Forelimb muscle (tissue), 1 donor: ENCODE results near the gene MIS12. TPM values are rescaled to one million over a fixed set of nuclear protein-coding genes. Genes with fewer than 3 reads are reported as not detected.

Source experiments
- DNase-seq: peaks from one replicate; pipeline ENCODE4 v3.0.0-alpha.2; 2013; ENCODE audit warnings: low read depth
- polyA plus RNA-seq: library from polyadenylated mRNA; unstranded; fragments of 120-200 nt; gene quantifications from one replicate; pipeline ENCODE4 v1.2.1, GENCODE V29; 2013; ENCODE audit not compliant: insufficient read length

The MIS12 gene, protein sequence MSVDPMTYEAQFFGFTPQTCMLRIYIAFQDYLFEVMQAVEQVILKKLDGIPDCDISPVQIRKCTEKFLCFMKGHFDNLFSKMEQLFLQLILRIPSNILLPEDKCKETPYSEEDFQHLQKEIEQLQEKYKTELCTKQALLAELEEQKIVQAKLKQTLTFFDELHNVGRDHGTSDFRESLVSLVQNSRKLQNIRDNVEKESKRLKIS
- 21.8 TPM for polyA plus RNA-seq

DNA sequence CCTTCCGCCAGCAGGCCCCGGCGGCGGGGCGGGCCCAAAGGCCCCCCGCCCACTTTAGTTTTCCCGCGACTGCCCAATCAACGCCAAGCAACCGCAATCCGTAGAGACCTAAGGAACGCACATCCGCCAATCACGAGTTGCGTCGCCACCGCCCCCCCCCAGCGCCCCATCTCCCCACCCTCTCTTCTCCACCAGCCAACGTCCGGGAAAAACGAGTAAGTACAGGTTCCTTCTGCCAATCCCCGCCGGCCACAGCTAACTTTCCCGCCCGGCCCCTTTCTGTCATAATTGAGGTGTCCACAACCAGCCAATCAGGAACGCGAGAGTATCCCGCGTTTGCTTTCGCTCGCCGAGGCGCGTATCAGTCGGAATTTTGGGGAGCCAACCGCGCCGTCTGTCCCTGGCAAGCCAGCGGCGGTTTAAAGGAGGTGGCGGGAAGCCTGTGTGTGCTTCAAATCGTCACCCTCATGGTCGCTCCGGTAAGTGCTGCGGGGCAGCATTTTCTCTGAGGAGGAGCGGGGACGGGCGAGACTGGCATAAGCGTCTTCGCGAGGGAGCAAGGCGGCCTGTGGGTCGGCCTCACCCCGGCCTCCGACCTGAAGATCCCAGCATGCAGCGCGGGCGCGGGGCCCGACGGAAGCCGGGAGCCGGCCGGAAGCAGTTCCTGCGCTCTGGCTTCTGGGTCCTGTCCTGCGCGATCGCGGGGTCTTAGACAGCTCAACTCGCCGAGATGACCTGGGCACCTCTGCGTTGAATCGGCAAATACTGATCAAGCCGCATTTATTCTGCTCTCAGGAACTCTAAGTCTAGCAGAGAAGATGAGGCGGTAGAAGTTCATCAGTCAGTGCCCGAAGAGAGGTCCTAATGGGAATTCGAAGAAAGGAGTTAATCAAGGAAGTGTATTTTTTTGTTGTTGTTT lies at the start of gene MIS12:
Gene MIS12 (plus strand): TSS at position 361 of the 919 bp plus-strand sequence. CDS start 2,297 bp downstream, outside the sequence.
- peak; percentile 95 for DNase-seq

DNA sequence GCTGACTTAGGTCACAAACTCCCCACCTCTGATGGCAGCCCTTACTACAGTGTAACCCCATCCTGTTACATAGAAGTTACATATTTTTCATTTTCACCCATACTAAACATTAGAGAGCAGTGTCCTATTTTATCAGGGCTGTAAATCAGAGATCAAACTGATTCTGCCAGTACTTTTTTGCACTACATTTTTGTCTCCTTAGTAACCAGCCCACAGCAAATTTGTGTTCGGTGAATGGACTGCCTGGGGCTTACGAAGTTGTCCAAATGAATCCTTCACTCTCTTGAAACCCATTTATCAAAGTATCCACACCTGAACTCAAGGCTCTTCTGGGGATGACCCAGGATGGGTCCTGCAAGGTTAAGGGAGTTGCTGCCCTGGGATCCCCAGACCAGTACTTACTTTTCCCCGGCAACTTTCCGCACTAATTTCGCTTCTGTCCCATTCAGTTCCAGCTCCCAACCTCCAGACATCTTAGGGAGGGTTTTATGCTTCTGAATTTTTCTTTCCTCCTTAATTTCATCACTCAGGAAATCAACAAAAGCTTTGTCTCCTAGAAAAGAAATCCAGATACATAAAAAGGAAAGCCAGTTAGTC lies 48.5 kb upstream of the MIS12 start:
- DNase-seq, result no peak

DNA sequence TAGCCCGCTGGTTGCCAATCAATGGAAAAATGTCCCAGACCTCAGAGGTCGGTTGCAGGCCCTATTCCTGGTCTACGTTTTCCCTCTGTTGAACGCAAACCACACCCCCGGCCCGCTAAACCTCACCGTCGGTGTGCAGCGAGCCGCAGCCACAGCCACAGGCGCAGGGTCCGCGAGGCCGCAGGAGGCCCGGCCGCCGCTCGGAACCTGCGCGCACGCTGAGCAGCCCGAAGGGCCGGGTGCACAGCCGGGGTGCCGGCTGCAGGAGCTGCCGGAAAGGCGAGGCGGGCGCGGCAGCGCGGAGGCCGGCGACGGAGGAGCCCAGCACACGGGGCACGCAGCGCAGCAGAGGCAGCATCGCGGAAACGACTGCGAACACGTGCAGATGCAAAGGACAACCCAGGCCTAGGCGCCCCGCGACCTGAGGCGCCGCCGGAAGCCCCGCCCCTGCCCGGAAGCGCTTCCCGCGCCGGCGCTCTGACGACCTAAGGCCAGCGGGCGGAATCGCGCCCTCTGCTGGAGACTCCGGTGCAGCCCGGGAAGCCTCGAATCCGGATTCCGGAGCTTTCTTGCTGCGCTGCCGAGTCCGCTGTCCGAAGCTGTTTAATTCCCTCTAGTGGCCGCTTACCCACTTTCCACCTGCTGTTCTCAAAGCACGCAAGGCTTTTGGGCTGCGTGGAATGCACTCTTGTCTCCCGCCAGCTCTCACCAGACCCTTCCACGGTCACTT lies 47.5 kb upstream of the MIS12 start, which contains the start of gene C1QBP:
Gene C1QBP (minus strand): TSS at position 440 of the 730 bp plus-strand sequence. CDS start 82 bp downstream, at position 358.
- DNase-seq, result peak; percentile 74

DNA sequence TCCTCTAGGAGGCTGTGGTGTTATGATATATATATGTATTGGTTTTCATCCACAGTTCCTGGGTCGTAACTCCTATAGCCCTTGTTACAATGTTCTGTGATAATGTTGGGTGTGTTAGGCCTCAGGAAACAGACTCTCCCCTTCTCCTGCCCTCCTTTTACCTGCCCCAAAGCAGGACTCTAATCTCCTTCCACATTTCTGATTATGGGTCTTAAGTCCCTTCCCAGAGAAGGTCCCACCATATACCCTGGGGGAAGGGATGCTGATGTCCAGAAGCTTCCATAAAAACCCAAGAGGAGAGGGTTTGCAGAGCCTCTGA lies 47.0 kb upstream of the MIS12 start:
- no peak for DNase-seq

DNA sequence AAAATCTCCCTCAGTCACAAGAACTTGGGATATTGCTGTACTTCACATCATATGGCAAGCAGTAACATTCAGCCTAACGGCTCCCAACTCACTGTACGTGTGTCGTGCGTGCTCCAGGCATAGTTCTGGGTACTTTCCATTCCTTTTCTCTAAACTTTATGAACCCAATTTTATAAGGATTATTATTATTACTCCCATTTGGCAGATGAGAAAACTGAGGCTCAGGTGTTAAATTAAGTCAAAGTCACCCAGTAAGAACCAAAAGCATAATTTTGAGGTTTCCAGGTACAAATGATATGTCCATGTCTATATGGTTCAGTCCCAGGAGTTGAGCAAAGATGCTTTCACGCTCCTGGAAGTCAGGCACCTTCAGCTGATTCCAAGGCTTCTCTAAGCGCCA lies 42.6 kb upstream of the MIS12 start:
- DNase-seq, result no peak

DNA sequence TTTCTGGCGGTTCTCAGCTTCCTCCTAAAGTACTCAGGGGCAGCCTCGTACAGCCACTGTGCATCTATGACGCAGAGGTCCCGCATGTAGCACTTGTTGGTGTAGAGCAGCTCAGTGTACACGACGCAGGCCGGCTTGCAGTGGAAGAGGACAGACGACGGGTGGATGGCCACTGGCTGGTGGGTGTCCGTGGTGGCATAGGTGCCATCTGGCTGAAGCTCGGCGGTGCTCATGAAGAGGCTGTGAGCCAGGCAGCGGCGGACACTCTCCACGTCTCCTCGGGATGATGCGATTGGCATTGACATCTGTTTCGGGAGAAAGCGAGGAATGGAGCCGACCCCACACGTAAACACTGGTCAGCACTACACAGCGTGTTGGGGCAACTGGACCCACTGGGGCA lies 42.2 kb upstream of the MIS12 start:
- DNase-seq, result no peak

DNA sequence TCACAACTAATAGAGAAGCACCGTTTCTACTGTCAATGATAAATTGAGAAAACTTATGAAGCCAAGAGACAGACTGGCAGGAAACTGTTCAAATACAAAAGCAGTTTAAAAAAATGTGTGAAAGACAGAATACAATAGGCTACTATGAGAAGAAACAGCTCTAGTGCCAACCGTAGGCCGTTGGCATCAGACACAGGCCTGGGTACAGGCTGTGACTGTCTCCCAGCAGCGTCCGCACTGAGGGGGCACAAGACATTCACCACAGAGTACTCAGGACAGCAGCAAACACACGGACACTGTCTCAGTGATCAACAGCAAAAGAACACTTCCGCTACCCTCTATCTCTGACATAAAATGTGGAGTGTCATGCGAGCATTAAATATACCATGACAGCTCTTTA lies 39.6 kb upstream of the MIS12 start:
- no peak for DNase-seq

DNA sequence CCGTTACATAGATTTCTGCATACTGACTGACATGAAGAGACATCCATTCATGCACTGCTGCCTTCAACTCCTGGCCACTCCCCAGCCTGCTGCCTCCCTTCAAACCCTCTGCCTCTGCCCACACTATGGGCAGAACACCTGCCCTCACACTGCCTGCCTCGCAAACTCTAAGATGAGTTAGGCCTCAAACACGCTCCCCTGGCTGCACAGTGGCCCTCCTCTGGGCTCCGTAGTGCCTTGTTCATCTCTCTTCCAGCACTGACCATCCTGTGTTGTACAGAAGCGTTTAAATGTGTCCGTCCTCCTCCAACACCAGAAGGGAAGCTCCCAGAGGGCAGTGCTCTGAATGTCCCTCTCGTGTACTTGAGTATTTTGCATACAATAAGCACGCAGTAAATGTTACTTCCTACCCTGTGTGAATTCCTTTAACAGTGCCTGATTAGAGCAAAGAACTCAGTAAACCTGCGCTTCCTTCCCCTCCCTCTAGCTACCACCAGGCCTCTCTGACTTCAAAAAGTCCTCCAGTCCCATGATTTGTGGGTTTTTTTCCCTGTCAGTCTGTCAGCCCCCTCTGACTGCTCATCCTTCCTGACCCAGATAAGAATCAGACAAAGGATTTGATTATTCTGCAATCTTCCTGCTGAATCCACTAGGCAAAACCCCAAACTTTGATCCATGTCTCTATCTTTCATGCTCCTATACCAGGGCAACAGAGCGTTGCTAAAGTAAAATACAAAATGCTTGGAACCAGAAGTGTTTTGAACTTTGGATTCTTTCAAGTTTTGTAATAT lies 21.5 kb upstream of the MIS12 start:
- DNase-seq, result no peak

DNA sequence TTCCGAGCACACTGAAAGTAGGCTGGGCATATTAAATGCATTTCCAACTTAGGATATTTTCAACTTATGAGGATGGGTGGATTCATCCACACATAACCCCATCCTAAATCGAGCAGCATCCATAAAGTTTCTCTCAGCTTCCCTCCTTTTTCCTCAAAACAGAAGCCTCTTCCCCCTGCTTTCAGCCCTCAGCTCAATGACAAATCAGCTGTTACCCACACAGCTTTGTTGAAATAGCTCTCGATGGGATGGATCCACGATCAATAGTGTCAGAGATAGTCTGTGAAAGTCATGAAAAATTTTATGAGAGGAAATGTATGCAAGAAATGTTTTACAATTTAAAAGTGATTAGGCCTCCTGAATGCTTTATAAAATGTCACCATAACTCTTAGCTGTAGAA lies 20.1 kb upstream of the MIS12 start:
- DNase-seq, result no peak

DNA sequence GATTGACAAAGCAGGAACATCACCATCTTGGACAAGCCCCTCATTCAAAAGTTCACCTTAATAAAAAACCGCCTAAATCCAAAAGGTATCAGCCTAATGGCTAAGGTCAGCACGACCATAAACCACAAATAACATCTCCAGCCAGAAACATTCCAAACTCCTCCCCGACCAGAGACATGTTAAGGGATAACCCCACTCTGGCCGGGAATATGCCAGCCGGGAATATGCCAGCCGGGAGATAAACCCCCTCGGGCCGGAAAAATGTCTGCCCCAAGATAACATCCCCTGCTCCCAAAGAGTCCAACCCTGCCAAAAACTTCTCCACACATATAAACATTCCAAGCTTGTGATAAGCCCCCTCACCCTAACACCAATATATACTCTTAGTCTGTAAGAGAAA lies 18.9 kb upstream of the MIS12 start:
- DNase-seq, result no peak

DNA sequence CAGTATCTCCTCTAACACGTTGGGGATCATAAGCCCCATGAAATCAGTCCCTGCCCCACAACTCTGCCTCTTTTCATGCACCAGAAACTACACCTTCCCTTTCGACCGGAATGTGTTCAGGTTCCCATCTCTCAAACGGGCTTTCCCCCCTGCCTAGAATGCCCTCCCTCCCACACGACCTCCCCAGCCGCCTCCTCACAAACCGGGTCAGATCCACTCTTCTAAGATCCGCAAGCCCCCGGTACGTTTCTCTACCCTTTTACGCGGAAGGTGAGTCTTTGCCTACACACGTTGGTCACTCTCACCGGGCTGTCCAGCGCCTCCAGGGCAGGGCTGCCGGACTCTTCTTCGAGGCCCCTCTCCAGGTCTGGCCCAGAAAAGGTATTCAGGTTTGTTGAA lies 18.3 kb upstream of the MIS12 start:
- no peak for DNase-seq

DNA sequence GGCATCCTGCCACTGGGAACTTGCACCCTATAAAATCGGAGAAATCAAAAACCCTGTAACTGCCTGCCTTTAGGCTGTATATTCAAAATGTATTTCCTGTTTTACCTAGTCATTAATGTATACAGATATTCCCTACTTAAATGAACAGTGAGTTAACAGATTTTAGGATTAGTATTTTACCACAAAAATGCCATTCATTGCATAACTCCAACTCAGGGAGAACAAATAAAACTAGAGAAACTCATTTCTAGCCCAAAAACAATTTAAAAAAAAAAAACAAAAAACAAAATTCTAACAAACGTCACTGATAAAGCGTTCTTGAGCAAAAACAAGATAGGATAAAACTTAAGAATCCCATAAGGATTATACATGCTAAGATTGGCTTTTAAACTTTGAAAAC lies 13.9 kb upstream of the MIS12 start:
- no peak for DNase-seq

DNA sequence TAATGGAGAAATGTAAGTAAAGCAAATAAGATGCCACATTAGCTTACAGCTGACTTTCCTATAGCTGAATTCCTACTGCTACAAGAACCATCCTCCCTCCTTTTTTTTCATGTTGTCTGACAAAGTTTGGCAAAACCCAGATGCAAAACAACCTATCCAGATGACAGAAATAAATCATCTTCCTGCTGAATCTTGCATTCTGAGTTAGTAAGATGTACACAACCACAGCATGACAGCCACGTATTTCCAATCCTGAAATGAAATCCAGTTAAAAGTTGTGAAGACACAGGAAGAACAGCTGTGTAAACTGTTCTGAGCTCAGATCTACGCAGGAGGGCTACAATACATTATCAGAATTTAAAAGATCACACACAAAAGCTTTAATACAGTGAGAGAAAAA lies 12.5 kb upstream of the MIS12 start:
- no peak for DNase-seq

DNA sequence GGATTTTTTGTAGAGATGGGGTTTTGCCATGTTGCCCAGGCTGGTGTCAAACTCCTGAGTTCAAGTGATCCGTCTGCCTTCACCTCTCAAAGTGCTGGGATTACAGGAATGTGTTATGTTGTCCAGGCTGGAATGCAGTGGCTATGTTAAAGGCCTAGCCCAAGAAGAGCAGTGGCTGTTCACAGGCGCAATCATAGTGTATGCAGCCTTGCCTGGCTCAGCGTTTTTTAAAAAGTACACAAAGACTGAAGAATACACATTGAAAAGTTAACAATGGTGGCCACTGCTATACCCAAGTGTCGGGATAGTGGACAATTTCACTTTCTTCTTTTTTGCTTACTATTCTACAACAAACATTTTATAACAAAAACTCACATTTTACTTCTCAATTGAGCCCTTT lies 7.4 kb upstream of the MIS12 start:
- DNase-seq, result no peak

DNA sequence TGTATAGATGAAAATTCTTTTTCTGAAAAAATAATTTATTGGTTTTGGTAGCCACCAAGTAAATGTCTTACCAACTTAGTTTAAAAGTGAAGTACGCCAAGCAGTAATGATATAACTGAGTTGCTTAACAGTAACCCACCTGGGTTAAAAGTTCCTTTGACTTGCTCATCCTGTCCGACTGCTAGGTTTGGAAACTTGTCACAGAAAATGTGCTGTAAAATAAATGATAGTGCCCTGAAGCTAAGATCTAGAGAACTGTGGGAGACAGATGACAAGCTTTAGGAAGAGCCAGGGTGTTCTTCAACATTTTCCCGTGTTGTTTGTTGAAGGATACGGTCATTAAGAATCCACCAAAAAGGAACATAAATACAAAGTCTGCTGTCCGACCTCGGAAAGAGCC lies 5.4 kb upstream of the MIS12 start:
- DNase-seq, result no peak

DNA sequence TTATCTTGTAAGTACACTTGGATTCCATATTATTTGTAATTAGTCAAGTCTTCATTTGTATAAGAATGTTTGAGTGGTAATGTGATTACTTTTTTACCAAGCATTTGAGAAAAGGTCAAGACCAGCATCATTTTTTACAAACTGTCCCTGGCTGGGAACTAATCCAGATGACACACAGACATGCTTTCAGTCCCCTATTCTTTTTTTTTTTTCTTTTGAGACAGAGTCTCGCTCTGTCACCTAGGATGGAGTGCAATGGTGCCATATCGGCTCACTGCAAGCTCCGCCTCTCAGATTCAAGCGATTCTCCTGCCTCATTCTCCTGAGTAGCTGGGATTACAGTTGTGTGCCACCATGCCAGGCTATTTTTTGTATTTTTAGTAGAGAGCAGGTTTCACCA lies 4.9 kb upstream of the MIS12 start:
- DNase-seq, result no peak

DNA sequence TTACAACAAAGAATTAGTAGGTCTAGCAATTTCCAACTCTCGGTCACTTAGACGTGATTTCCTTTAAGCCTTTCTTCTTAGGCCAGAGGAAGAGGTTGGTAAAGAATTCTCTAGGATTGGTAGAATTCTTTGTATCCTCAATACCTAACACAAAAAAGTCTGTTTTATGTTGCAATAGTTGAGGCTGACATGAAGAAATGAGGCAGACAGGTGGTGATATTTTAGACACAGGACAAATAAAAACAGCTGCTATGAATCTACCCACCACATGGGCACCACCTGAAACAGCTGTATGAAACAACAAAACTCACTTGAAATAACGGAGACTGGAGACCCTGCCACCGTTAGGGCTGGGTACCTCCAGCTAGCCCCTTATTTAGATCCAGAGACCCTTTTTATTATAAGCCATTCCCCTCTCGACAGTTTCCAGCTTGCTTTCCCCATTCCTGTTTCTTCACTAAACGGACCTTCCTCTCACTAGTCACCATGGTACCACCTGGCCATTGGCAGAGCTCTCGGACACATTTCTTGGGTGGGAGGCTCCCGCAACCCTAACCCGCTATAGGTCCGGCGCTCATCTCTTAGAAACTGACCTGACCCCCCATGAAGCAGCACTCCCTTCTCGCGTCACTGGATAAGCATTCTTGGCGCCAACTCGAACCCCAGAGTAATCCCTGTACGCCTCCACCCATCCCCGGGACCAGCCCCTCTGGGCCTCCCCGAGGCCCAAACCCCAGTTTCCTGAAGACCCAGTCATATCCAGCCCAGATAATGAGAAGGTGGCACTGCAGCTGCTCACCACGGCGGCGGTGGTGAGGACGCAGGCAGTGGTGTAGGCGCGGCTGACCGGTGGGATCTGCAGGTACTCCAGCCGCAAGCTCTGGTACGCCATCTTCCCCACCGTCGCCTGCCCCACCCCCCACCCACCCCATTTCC lies 828 bp upstream of the MIS12 start, which contains the start of gene DERL2:
Gene DERL2 (minus strand): TSS at position 909 of the 936 bp plus-strand sequence. CDS start 17 bp downstream, at position 892.
- no peak for DNase-seq

DNA sequence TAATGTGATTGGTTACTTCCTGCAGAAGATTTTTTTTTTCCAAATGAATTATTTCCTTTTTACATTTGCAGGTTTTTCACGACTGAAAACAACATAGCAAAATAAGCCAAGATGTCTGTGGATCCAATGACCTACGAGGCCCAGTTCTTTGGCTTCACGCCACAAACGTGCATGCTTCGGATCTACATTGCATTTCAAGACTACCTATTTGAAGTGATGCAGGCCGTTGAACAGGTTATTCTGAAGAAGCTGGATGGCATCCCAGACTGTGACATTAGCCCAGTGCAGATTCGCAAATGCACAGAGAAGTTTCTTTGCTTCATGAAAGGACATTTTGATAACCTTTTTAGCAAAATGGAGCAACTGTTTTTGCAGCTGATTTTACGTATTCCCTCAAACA lies 2.4 kb downstream of the MIS12 start:
- no peak for DNase-seq

DNA sequence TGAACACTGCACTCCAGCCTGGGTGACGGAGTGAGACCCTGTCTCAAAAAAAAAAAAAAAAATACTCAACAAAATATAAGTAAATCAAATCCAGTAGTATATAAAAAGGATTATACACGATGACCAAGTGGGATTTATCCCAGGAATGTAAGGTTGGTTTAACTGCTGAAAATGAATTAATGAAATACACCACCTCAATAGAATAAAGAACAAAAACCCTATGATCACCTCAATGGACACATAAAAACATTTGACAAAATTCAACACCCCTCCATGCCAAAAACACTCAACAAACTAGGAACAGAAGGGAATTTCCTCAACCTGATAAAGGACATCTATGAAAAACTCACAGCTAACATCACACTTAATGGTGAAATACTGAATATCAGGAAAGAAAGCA lies 6.6 kb downstream of the MIS12 start:
- no peak for DNase-seq
